DND-41 (cell line): ENCODE data around the gene THSD4.

ENCODE experiments used
- ATAC-seq: fragments of 200-7000 bp; cut with Tn5 transposase; 3 replicates; pipeline ENCODE4 v1.9.1; 2021; ENCODE audit warnings: low read depth; ENCODE audit not compliant: insufficient read depth
- DNase-seq: peaks from one replicate; pipeline ENCODE4 v3.0.0-alpha.2; 2020
- H2AFZ ChIP-seq: 2 replicates; pipeline ENCODE4 v1.6.0; 2012; ENCODE audit warnings: low read depth, low read length
- H3K27ac ChIP-seq: 2 replicates; pipeline ENCODE4 v1.5.1; 2012; ENCODE audit warnings: low read length, inconsistent platforms
- H3K27me3 ChIP-seq: fragments of 200-600 bp; sonication (generic); 2 replicates; pipeline ENCODE4 v1.6.0; 2012; ENCODE audit warnings: low read length, mild to moderate bottlenecking, inconsistent platforms; ENCODE audit not compliant: insufficient read depth, poor library complexity
- H3K36me3 ChIP-seq: 2 replicates; pipeline ENCODE4 v1.5.1; 2012; ENCODE audit warnings: low read length, inconsistent platforms; ENCODE audit not compliant: insufficient read depth
- H3K4me1 ChIP-seq: 2 replicates; pipeline ENCODE4 v1.5.1; 2012; ENCODE audit warnings: mild to moderate bottlenecking, low read length; ENCODE audit not compliant: insufficient read depth
- H3K4me2 ChIP-seq: 2 replicates; pipeline ENCODE4 v1.6.0; 2012; ENCODE audit warnings: mild to moderate bottlenecking, moderate library complexity, low read length, inconsistent platforms; ENCODE audit not compliant: insufficient read depth
- H3K4me3 ChIP-seq, 2 experiments: fragments of 200-600 bp in 1 of 2; shearing (Covaris generic) in 1 of 2; 2 replicates each; pipeline ENCODE4 v1.5.1; 2012 to 2016; ENCODE audit warnings: inconsistent platforms in 2 of 2, low read length in 2 of 2, mild to moderate bottlenecking in 2 of 2, low read depth in 1 of 2, moderate library complexity in 1 of 2
- H3K79me2 ChIP-seq: 2 replicates; pipeline ENCODE4 v1.6.0; 2012; ENCODE audit warnings: low read length, inconsistent platforms; ENCODE audit not compliant: insufficient read depth
- H3K9ac ChIP-seq: 2 replicates; pipeline ENCODE4 v1.6.0; 2012; ENCODE audit warnings: low read depth, mild to moderate bottlenecking, inconsistent platforms, low read length, moderate library complexity
- H3K9me3 ChIP-seq: 2 replicates; pipeline ENCODE4 v1.5.1; 2012; ENCODE audit warnings: low read length, moderate library complexity, mild to moderate bottlenecking, inconsistent platforms; ENCODE audit not compliant: insufficient read depth, severe bottlenecking
- H4K20me1 ChIP-seq: 2 replicates; pipeline ENCODE4 v1.6.0; 2012; ENCODE audit warnings: low read length; ENCODE audit not compliant: insufficient read depth
- EZH2 ChIP-seq: IDR thresholded peaks from 3 replicates; pipeline ENCODE4 v1.6.1; 2012; ENCODE audit warnings: borderline replicate concordance, low read depth, mild to moderate bottlenecking, moderate library complexity, low read length, inconsistent platforms; ENCODE audit not compliant: severe bottlenecking
- TF ChIP-seq, protein P1 (sequence below): IDR thresholded peaks from 2 replicates; pipeline ENCODE4 v1.5.1; 2012; ENCODE audit warnings: borderline replicate concordance, low read length, moderate library complexity, mild to moderate bottlenecking; ENCODE audit not compliant: poor library complexity, severe bottlenecking; ENCODE audit errors: extremely low read depth

The THSD4 gene

DNA sequence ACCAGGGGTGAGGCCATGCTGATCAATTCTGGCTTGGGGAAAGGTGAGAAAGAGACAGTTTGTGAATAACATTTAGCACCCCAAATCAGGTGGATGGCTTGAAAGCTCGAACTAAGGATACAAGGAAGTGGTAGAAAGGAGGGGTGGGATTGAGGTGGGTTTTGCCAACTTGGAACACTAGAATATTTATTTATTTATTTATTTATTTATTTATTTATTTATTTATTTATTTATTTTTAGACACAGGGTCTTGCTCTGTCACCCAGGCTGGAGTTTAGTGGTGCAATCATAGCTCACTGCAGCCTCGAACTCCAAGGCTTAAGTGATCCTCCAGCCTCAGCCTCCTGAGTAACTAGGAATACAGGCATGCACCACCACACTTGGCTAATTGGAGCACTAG, 31.0 kb upstream of the THSD4 start:
- Histone ChIP-seq H3K27ac (no peak overlapping the region), H4K20me1 (no peaks in the 10 kb centered on the region), H3K36me3 (no peaks in the 10 kb centered on the region), H3K4me2 (no peak overlapping the region), H3K9me3 (no peaks in the 10 kb centered on the region), H2AFZ (no peak overlapping the region), H3K27me3 (no peaks in the 10 kb centered on the region), H3K4me1 (no peaks in the 10 kb centered on the region), H3K9ac (no peak overlapping the region), H3K79me2 (no peaks in the 10 kb centered on the region), H3K4me3 (no peak overlapping the region)
- TF ChIP-seq, protein P1, sequence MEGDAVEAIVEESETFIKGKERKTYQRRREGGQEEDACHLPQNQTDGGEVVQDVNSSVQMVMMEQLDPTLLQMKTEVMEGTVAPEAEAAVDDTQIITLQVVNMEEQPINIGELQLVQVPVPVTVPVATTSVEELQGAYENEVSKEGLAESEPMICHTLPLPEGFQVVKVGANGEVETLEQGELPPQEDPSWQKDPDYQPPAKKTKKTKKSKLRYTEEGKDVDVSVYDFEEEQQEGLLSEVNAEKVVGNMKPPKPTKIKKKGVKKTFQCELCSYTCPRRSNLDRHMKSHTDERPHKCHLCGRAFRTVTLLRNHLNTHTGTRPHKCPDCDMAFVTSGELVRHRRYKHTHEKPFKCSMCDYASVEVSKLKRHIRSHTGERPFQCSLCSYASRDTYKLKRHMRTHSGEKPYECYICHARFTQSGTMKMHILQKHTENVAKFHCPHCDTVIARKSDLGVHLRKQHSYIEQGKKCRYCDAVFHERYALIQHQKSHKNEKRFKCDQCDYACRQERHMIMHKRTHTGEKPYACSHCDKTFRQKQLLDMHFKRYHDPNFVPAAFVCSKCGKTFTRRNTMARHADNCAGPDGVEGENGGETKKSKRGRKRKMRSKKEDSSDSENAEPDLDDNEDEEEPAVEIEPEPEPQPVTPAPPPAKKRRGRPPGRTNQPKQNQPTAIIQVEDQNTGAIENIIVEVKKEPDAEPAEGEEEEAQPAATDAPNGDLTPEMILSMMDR: no peak
- DNase-seq: no peak
- no peak for ATAC-seq

DNA sequence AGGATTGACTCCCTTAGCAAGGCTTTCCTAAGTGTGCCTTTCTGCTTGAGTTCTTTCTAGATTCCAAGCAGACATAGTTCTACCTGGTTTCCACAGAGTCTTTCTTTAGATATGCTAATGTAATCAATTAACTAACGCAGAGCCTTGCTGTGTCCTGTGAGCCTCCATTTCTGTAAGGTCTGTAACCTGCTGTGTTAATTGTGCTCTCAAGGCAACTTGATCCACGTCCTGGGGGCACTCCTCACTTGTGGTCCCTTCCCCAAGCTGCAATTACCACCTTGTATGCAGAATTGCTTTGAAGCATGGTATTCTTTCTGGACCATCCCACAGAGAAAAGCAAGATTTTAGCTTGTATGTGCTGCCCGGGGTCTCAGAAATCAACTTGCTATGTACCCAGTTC, 29.5 kb upstream of the THSD4 start:
- Histone ChIP-seq H2AFZ (no peak overlapping the region), H3K4me2 (no peak overlapping the region), H3K9ac (no peak overlapping the region), H3K79me2 (no peaks in the 10 kb centered on the region), H4K20me1 (no peaks in the 10 kb centered on the region), H3K27me3 (no peaks in the 10 kb centered on the region), H3K4me3 (no peak overlapping the region), H3K4me1 (no peaks in the 10 kb centered on the region), H3K9me3 (no peaks in the 10 kb centered on the region), H3K36me3 (no peaks in the 10 kb centered on the region), H3K27ac (no peak overlapping the region)
- no peak for TF ChIP-seq EZH2
- TF ChIP-seq, protein P1: no peak
- ATAC-seq (no peak), DNase-seq (no peak)

DNA sequence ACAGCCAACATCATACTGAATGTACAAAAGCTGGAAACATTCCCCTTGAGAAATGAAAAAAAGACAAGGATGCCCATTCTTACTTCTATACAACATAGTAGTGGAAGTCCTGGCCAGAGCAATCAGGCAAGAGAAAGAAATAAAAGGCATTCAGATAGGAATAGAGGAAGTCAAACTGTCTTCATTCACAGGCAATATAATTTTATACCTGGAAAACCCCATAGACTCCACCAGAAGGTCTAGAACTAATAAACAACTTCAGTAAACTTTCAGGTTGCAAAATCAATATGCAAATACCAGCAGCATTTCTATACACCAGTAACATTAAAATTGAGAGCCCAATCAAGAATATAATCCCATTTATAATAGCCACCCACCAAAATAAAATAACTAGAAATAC, 27.1 kb upstream of the THSD4 start:
- H3K27ac ChIP-seq: no peak overlapping the region
- H3K9me3 ChIP-seq: no peaks in the 10 kb centered on the region
- H3K79me2 ChIP-seq: no peaks in the 10 kb centered on the region
- H4K20me1 ChIP-seq: no peaks in the 10 kb centered on the region
- no peaks in the 10 kb centered on the region for H3K36me3 ChIP-seq
- no peaks in the 10 kb centered on the region for H3K27me3 ChIP-seq
- H3K9ac ChIP-seq: no peak overlapping the region
- H2AFZ ChIP-seq: no peak overlapping the region
- TF ChIP-seq, protein P1: no peak
- no peak for TF ChIP-seq EZH2
- ATAC-seq: no peak
- no peaks in the 10 kb centered on the region for H3K4me1 ChIP-seq
- H3K4me3 ChIP-seq: no peak overlapping the region
- DNase-seq: no peak
- H3K4me2 ChIP-seq: no peak overlapping the region

DNA sequence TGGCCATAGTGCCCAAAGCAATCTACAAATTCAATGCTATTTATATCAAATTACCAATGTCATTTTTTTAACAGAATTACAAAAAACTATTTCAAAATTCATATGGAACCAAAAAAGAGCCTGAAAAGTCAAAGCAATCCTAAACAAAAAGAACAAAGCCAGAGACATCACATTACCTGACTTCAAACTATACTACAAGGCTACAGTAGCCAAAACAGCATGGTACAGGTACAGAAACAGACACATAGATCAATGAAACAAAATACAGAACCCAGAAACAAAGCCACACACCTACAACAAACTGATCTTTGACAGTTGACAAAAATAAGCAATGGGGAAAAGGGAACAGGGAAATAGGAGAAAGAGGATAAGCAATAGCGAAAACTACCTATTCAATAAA, 26.6 kb upstream of the THSD4 start:
- Histone ChIP-seq H3K9me3 (no peaks in the 10 kb centered on the region), H2AFZ (no peak overlapping the region), H3K4me2 (no peak overlapping the region), H3K27me3 (no peaks in the 10 kb centered on the region), H3K4me1 (no peaks in the 10 kb centered on the region), H3K79me2 (no peaks in the 10 kb centered on the region), H3K9ac (no peak overlapping the region), H3K4me3 (no peak overlapping the region), H3K27ac (no peak overlapping the region), H4K20me1 (no peaks in the 10 kb centered on the region), H3K36me3 (no peaks in the 10 kb centered on the region)
- DNase-seq (no peak), ATAC-seq (no peak)
- no peak for TF ChIP-seq EZH2
- TF ChIP-seq, protein P1: no peak
